ENCODE results near the gene FXYD7.

The FXYD7 gene

DNA sequence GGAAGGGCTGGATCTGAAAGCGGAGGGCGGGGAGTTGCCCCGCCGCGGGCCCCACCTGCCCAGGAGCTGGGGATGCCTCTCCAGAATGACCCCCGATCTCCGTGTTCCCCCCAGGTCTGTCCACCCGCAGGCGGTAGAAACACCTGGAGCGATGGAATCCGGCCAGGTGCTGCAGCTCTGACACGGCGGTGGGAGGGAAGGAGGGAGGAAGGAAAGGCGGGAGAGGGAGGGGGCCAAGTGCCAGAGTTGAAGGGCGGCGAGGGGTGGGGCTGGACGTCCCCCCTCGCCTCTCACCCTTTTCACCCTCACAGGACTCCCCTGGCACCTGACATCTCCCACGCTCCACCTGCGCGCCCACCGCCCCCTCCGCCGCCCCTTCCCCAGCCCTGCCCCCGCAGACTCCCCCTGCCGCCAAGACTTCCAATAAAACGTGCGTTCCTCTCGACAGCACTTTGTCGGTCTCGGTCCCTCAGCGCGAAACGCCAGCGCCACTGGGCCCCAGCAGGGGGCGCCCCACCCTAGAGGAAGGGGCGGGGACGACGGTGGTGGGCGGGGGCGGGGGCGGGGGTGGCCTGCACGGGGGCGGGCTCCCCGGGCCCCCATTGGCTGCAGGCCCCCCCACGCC, 337 bp upstream of the FXYD7 start:
- H3K27ac ChIP-seq (replicated peaks): no peak overlapping the region
- TF ChIP-seq GABPA (IDR thresholded peaks at IDR 0.05; ENCODE audit: low read depth): no peak
- TF ChIP-seq, protein P1, sequence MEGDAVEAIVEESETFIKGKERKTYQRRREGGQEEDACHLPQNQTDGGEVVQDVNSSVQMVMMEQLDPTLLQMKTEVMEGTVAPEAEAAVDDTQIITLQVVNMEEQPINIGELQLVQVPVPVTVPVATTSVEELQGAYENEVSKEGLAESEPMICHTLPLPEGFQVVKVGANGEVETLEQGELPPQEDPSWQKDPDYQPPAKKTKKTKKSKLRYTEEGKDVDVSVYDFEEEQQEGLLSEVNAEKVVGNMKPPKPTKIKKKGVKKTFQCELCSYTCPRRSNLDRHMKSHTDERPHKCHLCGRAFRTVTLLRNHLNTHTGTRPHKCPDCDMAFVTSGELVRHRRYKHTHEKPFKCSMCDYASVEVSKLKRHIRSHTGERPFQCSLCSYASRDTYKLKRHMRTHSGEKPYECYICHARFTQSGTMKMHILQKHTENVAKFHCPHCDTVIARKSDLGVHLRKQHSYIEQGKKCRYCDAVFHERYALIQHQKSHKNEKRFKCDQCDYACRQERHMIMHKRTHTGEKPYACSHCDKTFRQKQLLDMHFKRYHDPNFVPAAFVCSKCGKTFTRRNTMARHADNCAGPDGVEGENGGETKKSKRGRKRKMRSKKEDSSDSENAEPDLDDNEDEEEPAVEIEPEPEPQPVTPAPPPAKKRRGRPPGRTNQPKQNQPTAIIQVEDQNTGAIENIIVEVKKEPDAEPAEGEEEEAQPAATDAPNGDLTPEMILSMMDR (IDR thresholded peaks at IDR 0.05; ENCODE audit: insufficient read depth, low read length): peak; percentile 12
- H3K4me3 ChIP-seq (replicated peaks; ENCODE audit: insufficient read depth, low read length): no peak overlapping the region
- DNase-seq (ENCODE audit: low read depth in 1 of 2, low spot score in 1 of 2): peak in 1 of 2 experiments; percentile 49
- H3K27me3 ChIP-seq (ENCODE audit: insufficient read depth, poor library complexity, severe bottlenecking): peaks cover 12% of the 10 kb centered on the region

DNA sequence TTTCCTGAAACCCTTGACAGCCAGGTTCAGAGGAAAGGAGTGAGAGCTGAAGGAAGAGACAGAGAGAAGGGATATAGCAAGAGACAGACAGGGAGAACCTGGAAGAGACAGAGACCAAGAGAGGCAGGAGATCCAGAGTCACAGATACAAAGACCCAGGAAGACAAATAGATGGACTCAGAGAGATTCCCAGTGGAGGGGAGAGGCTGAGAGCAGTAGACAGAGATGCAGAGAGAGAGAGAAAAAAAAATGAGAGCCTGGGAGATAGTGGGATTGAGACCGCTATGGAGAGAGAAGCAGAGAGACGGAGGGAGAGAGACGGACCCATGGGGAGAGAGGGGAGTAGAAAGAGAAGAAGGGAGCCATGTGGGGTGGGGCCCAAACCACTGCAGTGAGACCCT, 763 bp downstream of the FXYD7 start:
- DNase-seq (ENCODE audit: low read depth in 1 of 2, low spot score in 1 of 2): no peak

GRCh38 chr19:35144259-35144599, 1.2 kb downstream of the FXYD7 start:
- H3K4me3 ChIP-seq (replicated peaks; ENCODE audit: insufficient read depth, low read length): no peak overlapping the region
- no peak for DNase-seq (ENCODE audit: low read depth in 1 of 2, low spot score in 1 of 2)

More for the DNA sequence above, 763 bp downstream of the FXYD7 start:
- peaks cover 12% of the 10 kb centered on the region for H3K27me3 ChIP-seq (ENCODE audit: insufficient read depth, poor library complexity, severe bottlenecking)
- H3K27ac ChIP-seq (replicated peaks): no peak overlapping the region
- H3K4me3 ChIP-seq (replicated peaks; ENCODE audit: insufficient read depth, low read length): no peak overlapping the region
- no peak for TF ChIP-seq POLR2AphosphoS5 (IDR thresholded peaks at IDR 0.05; ENCODE audit: low read depth)
- TF ChIP-seq, protein P2, sequence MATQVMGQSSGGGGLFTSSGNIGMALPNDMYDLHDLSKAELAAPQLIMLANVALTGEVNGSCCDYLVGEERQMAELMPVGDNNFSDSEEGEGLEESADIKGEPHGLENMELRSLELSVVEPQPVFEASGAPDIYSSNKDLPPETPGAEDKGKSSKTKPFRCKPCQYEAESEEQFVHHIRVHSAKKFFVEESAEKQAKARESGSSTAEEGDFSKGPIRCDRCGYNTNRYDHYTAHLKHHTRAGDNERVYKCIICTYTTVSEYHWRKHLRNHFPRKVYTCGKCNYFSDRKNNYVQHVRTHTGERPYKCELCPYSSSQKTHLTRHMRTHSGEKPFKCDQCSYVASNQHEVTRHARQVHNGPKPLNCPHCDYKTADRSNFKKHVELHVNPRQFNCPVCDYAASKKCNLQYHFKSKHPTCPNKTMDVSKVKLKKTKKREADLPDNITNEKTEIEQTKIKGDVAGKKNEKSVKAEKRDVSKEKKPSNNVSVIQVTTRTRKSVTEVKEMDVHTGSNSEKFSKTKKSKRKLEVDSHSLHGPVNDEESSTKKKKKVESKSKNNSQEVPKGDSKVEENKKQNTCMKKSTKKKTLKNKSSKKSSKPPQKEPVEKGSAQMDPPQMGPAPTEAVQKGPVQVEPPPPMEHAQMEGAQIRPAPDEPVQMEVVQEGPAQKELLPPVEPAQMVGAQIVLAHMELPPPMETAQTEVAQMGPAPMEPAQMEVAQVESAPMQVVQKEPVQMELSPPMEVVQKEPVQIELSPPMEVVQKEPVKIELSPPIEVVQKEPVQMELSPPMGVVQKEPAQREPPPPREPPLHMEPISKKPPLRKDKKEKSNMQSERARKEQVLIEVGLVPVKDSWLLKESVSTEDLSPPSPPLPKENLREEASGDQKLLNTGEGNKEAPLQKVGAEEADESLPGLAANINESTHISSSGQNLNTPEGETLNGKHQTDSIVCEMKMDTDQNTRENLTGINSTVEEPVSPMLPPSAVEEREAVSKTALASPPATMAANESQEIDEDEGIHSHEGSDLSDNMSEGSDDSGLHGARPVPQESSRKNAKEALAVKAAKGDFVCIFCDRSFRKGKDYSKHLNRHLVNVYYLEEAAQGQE (IDR thresholded peaks at IDR 0.05; ENCODE audit: insufficient replicate concordance, low read depth): no peak
- TF ChIP-seq, protein P1 (IDR thresholded peaks at IDR 0.05; ENCODE audit: insufficient read depth, low read length): no peak
- no peak for TF ChIP-seq SPI1 (IDR thresholded peaks at IDR 0.05; ENCODE audit: borderline replicate concordance, low read depth)
- no peak for TF ChIP-seq GABPA (IDR thresholded peaks at IDR 0.05; ENCODE audit: low read depth)

More at GRCh38 chr19:35144259-35144599, 1.2 kb downstream of the FXYD7 start:
- no peak overlapping the region for H3K27ac ChIP-seq (replicated peaks)
- TF ChIP-seq, protein P1 (IDR thresholded peaks at IDR 0.05; ENCODE audit: insufficient read depth, low read length): no peak
- TF ChIP-seq, protein P2 (IDR thresholded peaks at IDR 0.05; ENCODE audit: insufficient replicate concordance, low read depth): no peak
- no peak for TF ChIP-seq SPI1 (IDR thresholded peaks at IDR 0.05; ENCODE audit: borderline replicate concordance, low read depth)
- no peak for TF ChIP-seq POLR2AphosphoS5 (IDR thresholded peaks at IDR 0.05; ENCODE audit: low read depth)
- no peak for TF ChIP-seq GABPA (IDR thresholded peaks at IDR 0.05; ENCODE audit: low read depth)
- peaks cover 12% of the 10 kb centered on the region for H3K27me3 ChIP-seq (ENCODE audit: insufficient read depth, poor library complexity, severe bottlenecking)
